Heart left ventricle (tissue), 16 donors: Measurements from ENCODE around the gene COL20A1. TPM values are rescaled to one million over a fixed set of nuclear protein-coding genes. Genes with fewer than 3 reads are reported as not detected.

ENCODE experiments used
- ATAC-seq, 4 donors: fragments of 200-7000 bp; cut with Tn5 transposase; one replicate each; pipeline ENCODE4 v1.9.1; 2020 to 2022; ENCODE audit warnings: moderate library complexity in 4 of 4, mild to moderate bottlenecking in 3 of 4, moderate number of reproducible peaks in 1 of 4
- DNase-seq, 5 donors: peaks; one replicate each; pipeline ENCODE4 v3.0.0-alpha.2; 2020
- H3K27ac ChIP-seq, 12 donors: fragments of 200-600 bp; sonication (generic) in 4 of 12; one replicate each; pipeline versions ENCODE4 v1.5.0 to v1.8.0; 2016 to 2022; ENCODE audit warnings: mild to moderate bottlenecking in 2 of 12
- H3K27me3 ChIP-seq, 9 donors: fragments of 200-600 bp; sonication (generic) in 2 of 9; one replicate each; pipeline versions ENCODE4 v1.5.1 to v1.8.0; 2016 to 2022; ENCODE audit warnings: mild to moderate bottlenecking in 3 of 9
- H3K36me3 ChIP-seq, 9 donors: fragments of 200-600 bp; sonication (generic) in 2 of 9; one replicate each; pipeline versions ENCODE4 v1.5.0 to v1.8.0; 2018 to 2022; ENCODE audit warnings: mild to moderate bottlenecking in 2 of 9
- H3K4me1 ChIP-seq, 12 donors: fragments of 200-600 bp; sonication (generic) in 4 of 12; one replicate each; pipeline versions ENCODE4 v1.5.0 to v1.8.0; 2016 to 2022; ENCODE audit warnings: mild to moderate bottlenecking in 3 of 12
- H3K4me3 ChIP-seq, 12 donors: fragments of 200-600 bp; sonication (generic) in 4 of 12; one replicate each; pipeline versions ENCODE4 v1.5.0 to v1.8.0; 2017 to 2022; ENCODE audit warnings: mild to moderate bottlenecking in 9 of 12, moderate library complexity in 4 of 12
- H3K9me3 ChIP-seq, 12 donors: fragments of 200-600 bp; sonication (generic) in 4 of 12; one replicate each; pipeline versions ENCODE4 v1.5.0 to v1.8.0; 2016 to 2022; ENCODE audit warnings: mild to moderate bottlenecking in 1 of 12
- POLR2A ChIP-seq, 2 donors: fragments of 450-650 bp; IDR thresholded peaks; one replicate each; pipeline ENCODE4 v1.6.1; 2017; ENCODE audit warnings: antibody characterized with exemption in 2 of 2, mild to moderate bottlenecking in 2 of 2, moderate library complexity in 2 of 2
- WGBS, 4 donors: extraction: QIAGEN DNeasy Blood & Tissue Kit in 2 of 4; methylation state at CpG; one replicate each; pipeline versions ENCODE4 v1.1.5 to v1.1.7; 2013 to 2018; 5-methylcytosine and 5-hydroxymethylcytosine counted together
- intact Hi-C, 10 donors: fragments of 100-400 bp; cut with DNase I; formaldehyde crosslinking; loops; one replicate each; pipeline versions ENCODE4 v1.11.1 to v1.14.2; 2022
- polyA plus RNA-seq, 2 donors: library from polyadenylated mRNA; stranded (reverse); fragments of 200-250 nt; gene quantifications; one replicate each; pipeline ENCODE4 v1.2.3, GENCODE V29; 2013
- total RNA-seq, 9 donors: library from RNA; depleted of rRNA in 2 of 9; stranded (reverse); fragments of >200 nt in 2 of 9; fragmentation: NEBNext Ultra II Directional in 3 of 9; extraction: Animal tissue kit (Norgen Biotek cat#: 25700) in 3 of 9; gene quantifications; one replicate each; pipeline versions ENCODE4 v1.1.0 to v1.2.4, GENCODE V29; 2016 to 2023
- TF ChIP-seq, protein P1 (sequence below), 12 donors: fragments of 200-600 bp; sonication (generic) in 4 of 12; IDR thresholded peaks; one replicate each; pipeline versions ENCODE4 v1.5.0 to v1.8.0; 2018 to 2022; ENCODE audit warnings: antibody characterized with exemption in 12 of 12, mild to moderate bottlenecking in 5 of 12
- donor health status: ischemic (EF 13 %, LVEDD 7.1; RV severe dilation, severe dysfunction).
- donor health status: healthy with polysubstance abuse.
- donor health status: DM: no; HTN: yes; CAD: no.
- donor health status: DM: no; HTN: no; CAD: no.
- donor health status: ischemic (EF 25% LVEDD 6.9; RV normal size, moderate dysfunction).
- donor health status: ischemic (EF 25% LVEDD 5.7; RV mildly dilated, moderate dysfunction).
- donor health status: healthy.
- donor health status: DM: yes; HTN: yes; CAD: no.
- donor health status: ischemic (EF 35%, LVEDD 5.7; RV mildly dilated, moderate dysfunction).
- donor health status: nonischemic (EF 11% LVEDD 7.7; RV severe dilation, severe dysfunction).
- donor health status: DM: yes; HTN: yes; CAD: no.
- donor health status: PGD.
- donor health status: ischemic (EF 29% LVEDD 5.4; RV normal size, mild dysfunction).
- donor health status: nonischemic (EF 23%, LVEDD 6.1; RV moderate dilation, normal function).

COL20A1 gene
- total and polyA plus RNA-seq, 11 donors = not detected

GRCh38 chr20:63354636-63355350 is 61.8 kb downstream of the COL20A1 start:
- H3K27ac ChIP-seq = no peak overlapping the region
- ATAC-seq = no peak
- H3K4me1 ChIP-seq = peaks cover 0 to 35% (median 8%) of the 10 kb centered on the region in 12 donors
- peak in 1 of 5 donors; percentile 28 for DNase-seq
- H3K27me3 ChIP-seq = peaks cover 0 to 20% (median 0%) of the 10 kb centered on the region in 9 donors
- TF ChIP-seq, protein P1, sequence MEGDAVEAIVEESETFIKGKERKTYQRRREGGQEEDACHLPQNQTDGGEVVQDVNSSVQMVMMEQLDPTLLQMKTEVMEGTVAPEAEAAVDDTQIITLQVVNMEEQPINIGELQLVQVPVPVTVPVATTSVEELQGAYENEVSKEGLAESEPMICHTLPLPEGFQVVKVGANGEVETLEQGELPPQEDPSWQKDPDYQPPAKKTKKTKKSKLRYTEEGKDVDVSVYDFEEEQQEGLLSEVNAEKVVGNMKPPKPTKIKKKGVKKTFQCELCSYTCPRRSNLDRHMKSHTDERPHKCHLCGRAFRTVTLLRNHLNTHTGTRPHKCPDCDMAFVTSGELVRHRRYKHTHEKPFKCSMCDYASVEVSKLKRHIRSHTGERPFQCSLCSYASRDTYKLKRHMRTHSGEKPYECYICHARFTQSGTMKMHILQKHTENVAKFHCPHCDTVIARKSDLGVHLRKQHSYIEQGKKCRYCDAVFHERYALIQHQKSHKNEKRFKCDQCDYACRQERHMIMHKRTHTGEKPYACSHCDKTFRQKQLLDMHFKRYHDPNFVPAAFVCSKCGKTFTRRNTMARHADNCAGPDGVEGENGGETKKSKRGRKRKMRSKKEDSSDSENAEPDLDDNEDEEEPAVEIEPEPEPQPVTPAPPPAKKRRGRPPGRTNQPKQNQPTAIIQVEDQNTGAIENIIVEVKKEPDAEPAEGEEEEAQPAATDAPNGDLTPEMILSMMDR (IDR thresholded peaks at IDR 0.05) = no peak
- no peak for TF ChIP-seq POLR2A (IDR thresholded peaks at IDR 0.05)
- intact Hi-C loops = no loop called here
- 81 to 90% (median 83%) methylated on average over 17 to 25 of the region's 25 CpGs for WGBS, 4 donors
- H3K36me3 ChIP-seq = no peaks in the 10 kb centered on the region
- no peak overlapping the region for H3K4me3 ChIP-seq
- H3K9me3 ChIP-seq = no peaks in the 10 kb centered on the region

- H3K27ac ChIP-seq = no peak overlapping the region
- H3K27me3 ChIP-seq = peaks cover 7 to 30% (median 9%) of the 10 kb centered on the region in 9 donors
- WGBS, 4 donors = 87 to 97% (median 90%) methylated on average over 2 to 11 of the region's 11 CpGs
- no peak for TF ChIP-seq POLR2A (IDR thresholded peaks at IDR 0.05)
- TF ChIP-seq, protein P1 (IDR thresholded peaks at IDR 0.05) = no peak
- intact Hi-C loops = no loop called here
- H3K4me3 ChIP-seq = no peak overlapping the region
- H3K4me1 ChIP-seq = peaks cover 0 to 41% (median 8%) of the 10 kb centered on the region in 12 donors
- ATAC-seq (no peak), DNase-seq (peak in 1 of 5 donors; percentile 40)
- H3K36me3 ChIP-seq = no peaks in the 10 kb centered on the region
- H3K9me3 ChIP-seq = no peaks in the 10 kb centered on the region
Observed at GRCh38 chr20:63355781-63356295, 62.9 kb downstream of the COL20A1 start.

DNA sequence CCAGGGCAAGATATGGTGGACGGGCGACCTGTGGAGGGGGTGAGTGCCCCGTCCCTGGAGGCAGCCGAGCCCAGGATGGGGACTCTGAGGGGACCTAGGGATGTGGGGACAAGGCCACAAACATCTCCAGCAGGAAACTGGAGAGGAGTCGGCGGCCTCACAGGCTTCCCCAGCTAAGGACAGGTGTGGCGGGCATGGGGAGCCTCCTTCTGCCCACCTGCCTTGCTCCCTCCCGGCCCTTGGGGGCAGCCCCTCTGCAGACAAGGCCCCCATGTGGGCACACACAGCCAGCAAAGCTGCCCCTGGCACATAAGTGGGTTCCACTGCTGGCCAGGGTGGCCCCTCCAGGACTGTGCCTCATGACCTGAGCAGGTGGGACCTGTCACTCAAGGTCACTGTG is 63.5 kb downstream of the COL20A1 start:
- TF ChIP-seq, protein P1 (IDR thresholded peaks at IDR 0.05) = no peak
- TF ChIP-seq POLR2A (IDR thresholded peaks at IDR 0.05) = no peak
- ATAC-seq (no peak), DNase-seq (peak in 1 of 5 donors; percentile 46)
- no peaks in the 10 kb centered on the region for H3K36me3 ChIP-seq
- no peaks in the 10 kb centered on the region for H3K9me3 ChIP-seq
- H3K4me1 ChIP-seq = peaks cover 0 to 47% (median 8%) of the 10 kb centered on the region in 12 donors
- 88 to 93% (median 92%) methylated on average over 7 to 8 of the region's 8 CpGs for WGBS, 4 donors
- intact Hi-C loops = no loop called here
- H3K4me3 ChIP-seq = no peak overlapping the region
- H3K27me3 ChIP-seq = peaks cover 10 to 36% (median 14%) of the 10 kb centered on the region in 9 donors
- no peak overlapping the region for H3K27ac ChIP-seq
